WTC11 (cell line): Measurements from ENCODE around the gene FAM156A. TPM values are rescaled to one million over a fixed set of nuclear protein-coding genes. Genes with fewer than 3 reads are reported as not detected.

Experiments used
- ATAC-seq: fragments of 200-7000 bp; cut with Tn5 transposase; 2 replicates; pipeline ENCODE4 v1.10.0; 2021; ENCODE audit warnings: mild to moderate bottlenecking, moderate library complexity
- CTCF ChIA-PET: fragments of 300-600 bp; sonication (Branson Sonifier 250); formaldehyde crosslinking; loops from one replicate; lab custom pipeline; 2021; ENCODE audit warnings: antibody characterized with exemption; lab: Charles Lee
- POLR2A ChIA-PET: fragments of 350-600 bp; sonication (Branson Sonifier 250); formaldehyde crosslinking; loops from one replicate; lab custom pipeline; 2021; ENCODE audit warnings: antibody characterized with exemption; lab: Charles Lee
- DNase-seq: peaks from one replicate; pipeline ENCODE4 v3.0.0; 2021; ENCODE audit warnings: low spot score
- H3K27ac Mint-ChIP-seq: 2 replicates; pipeline ENCODE4 v1.8.0; 2021; ENCODE audit warnings: mixed read lengths
- H3K27me3 Mint-ChIP-seq: 2 replicates; pipeline ENCODE4 v1.8.0; 2021; ENCODE audit warnings: low read depth, mild to moderate bottlenecking, moderate library complexity, mixed read lengths
- H3K36me3 Mint-ChIP-seq: 2 replicates; pipeline ENCODE4 v1.8.0; 2021; ENCODE audit warnings: mixed read lengths
- H3K4me1 Mint-ChIP-seq: 2 replicates; pipeline ENCODE4 v1.8.0; 2022; ENCODE audit warnings: mixed read lengths
- H3K4me3 Mint-ChIP-seq: 2 replicates; pipeline ENCODE4 v1.8.0; 2021; ENCODE audit warnings: mild to moderate bottlenecking, moderate library complexity, mixed read lengths
- H3K9me3 Mint-ChIP-seq: 2 replicates; pipeline ENCODE4 v1.8.0; 2021; ENCODE audit warnings: mixed read lengths
- CREM ChIP-seq: sonication (generic); formaldehyde crosslinking; IDR thresholded peaks from 2 replicates; pipeline ENCODE4 v1.8.1; 2022; ENCODE audit warnings: mild to moderate bottlenecking, missing genetic modification reagents, moderate library complexity
- CTCF ChIP-seq: fragments of 200-600 bp; IDR thresholded peaks from 2 replicates; pipeline ENCODE4 v1.8.0; 2022; ENCODE audit warnings: antibody characterized with exemption
- E2F4 ChIP-seq: sonication (generic); formaldehyde crosslinking; IDR thresholded peaks from 2 replicates; pipeline ENCODE4 v1.8.1; 2022; ENCODE audit warnings: low read depth, mild to moderate bottlenecking, moderate library complexity, missing genetic modification reagents, borderline replicate concordance
- ETV6 ChIP-seq: sonication (generic); formaldehyde crosslinking; IDR thresholded peaks from 2 replicates; pipeline ENCODE4 v1.8.1; 2022; ENCODE audit warnings: mild to moderate bottlenecking, missing genetic modification reagents
- FOXK1 ChIP-seq: sonication (generic); formaldehyde crosslinking; IDR thresholded peaks from 2 replicates; pipeline ENCODE4 v1.8.0; 2022; ENCODE audit warnings: mild to moderate bottlenecking, moderate library complexity, missing genetic modification reagents
- GABPB1 ChIP-seq: sonication (generic); formaldehyde crosslinking; IDR thresholded peaks from 2 replicates; pipeline ENCODE4 v1.8.1; 2023; ENCODE audit warnings: mild to moderate bottlenecking, missing genetic modification reagents
- HMGA2 ChIP-seq: fragments of 250-450 bp; sonication (Bioruptor Pico); IDR thresholded peaks from 2 replicates; pipeline ENCODE4 v1.4.0; 2021; ENCODE audit warnings: mild to moderate bottlenecking, moderate library complexity
- MAX ChIP-seq: sonication (generic); formaldehyde crosslinking; IDR thresholded peaks from 2 replicates; pipeline ENCODE4 v1.8.0; 2022; ENCODE audit warnings: mild to moderate bottlenecking, missing genetic modification reagents
- MLX ChIP-seq: sonication (generic); formaldehyde crosslinking; IDR thresholded peaks from 2 replicates; pipeline ENCODE4 v1.8.1; 2023; ENCODE audit warnings: mild to moderate bottlenecking, missing genetic modification reagents, moderate library complexity
- MYBL2 ChIP-seq: sonication (generic); formaldehyde crosslinking; IDR thresholded peaks from 2 replicates; pipeline ENCODE4 v1.8.1; 2023; ENCODE audit warnings: mild to moderate bottlenecking, moderate library complexity, missing genetic modification reagents
- NFATC4 ChIP-seq: fragments of 250-450 bp; sonication (Bioruptor Pico); IDR thresholded peaks from 2 replicates; pipeline ENCODE4 v1.9.0; 2021; ENCODE audit warnings: mild to moderate bottlenecking
- NFYB ChIP-seq: sonication (generic); formaldehyde crosslinking; conservative IDR thresholded peaks from 2 replicates; pipeline ENCODE4 v1.8.0; 2022; ENCODE audit warnings: low read depth, missing genetic modification reagents
- NR1H2 ChIP-seq: sonication (generic); formaldehyde crosslinking; IDR thresholded peaks from 2 replicates; pipeline ENCODE4 v1.9.0; 2021; ENCODE audit warnings: mild to moderate bottlenecking, moderate library complexity, missing genetic modification reagents
- PREB ChIP-seq: sonication (generic); formaldehyde crosslinking; IDR thresholded peaks from 2 replicates; pipeline ENCODE4 v1.8.1; 2022; ENCODE audit warnings: mild to moderate bottlenecking, missing genetic modification reagents, moderate library complexity, borderline replicate concordance
- RORB ChIP-seq: fragments of 250-450 bp; sonication (Bioruptor Pico); IDR thresholded peaks from 2 replicates; pipeline ENCODE4 v1.9.0; 2021; ENCODE audit warnings: mild to moderate bottlenecking
- SMAD3 ChIP-seq: sonication (generic); formaldehyde crosslinking; IDR thresholded peaks from 2 replicates; pipeline ENCODE4 v1.8.0; 2022; ENCODE audit warnings: missing genetic modification reagents, mild to moderate bottlenecking, borderline replicate concordance
- SMAD4 ChIP-seq: sonication (generic); formaldehyde crosslinking; IDR thresholded peaks from 2 replicates; pipeline ENCODE4 v1.8.0; 2022; ENCODE audit warnings: mild to moderate bottlenecking, missing genetic modification reagents
- SP1 ChIP-seq: sonication (generic); formaldehyde crosslinking; conservative IDR thresholded peaks from 2 replicates; pipeline ENCODE4 v1.8.1; 2022; ENCODE audit warnings: missing genetic modification reagents
- STAT6 ChIP-seq: sonication (generic); formaldehyde crosslinking; conservative IDR thresholded peaks from 2 replicates; pipeline ENCODE4 v1.8.1; 2023; ENCODE audit warnings: mild to moderate bottlenecking, low read depth, missing genetic modification reagents, moderate library complexity
- TCF7 ChIP-seq: sonication (generic); formaldehyde crosslinking; IDR thresholded peaks from 2 replicates; pipeline ENCODE4 v1.8.0; 2022; ENCODE audit warnings: mild to moderate bottlenecking, low read depth, missing genetic modification reagents, moderate library complexity
- TEAD4 ChIP-seq: sonication (generic); formaldehyde crosslinking; IDR thresholded peaks from 2 replicates; pipeline ENCODE4 v1.8.0; 2022; ENCODE audit warnings: mild to moderate bottlenecking, missing genetic modification reagents
- USF2 ChIP-seq: sonication (generic); formaldehyde crosslinking; IDR thresholded peaks from 2 replicates; pipeline ENCODE4 v1.8.1; 2023; ENCODE audit warnings: mild to moderate bottlenecking, missing genetic modification reagents, moderate library complexity
- ZNF232 ChIP-seq: sonication (generic); formaldehyde crosslinking; IDR thresholded peaks from 2 replicates; pipeline ENCODE4 v1.8.0; 2022; ENCODE audit warnings: mild to moderate bottlenecking, missing genetic modification reagents
- ZNF416 ChIP-seq: fragments of 250-450 bp; sonication (Bioruptor Pico); IDR thresholded peaks from 2 replicates; pipeline ENCODE4 v1.9.0; 2021; ENCODE audit warnings: mild to moderate bottlenecking, inconsistent platforms
- ZNF671 ChIP-seq: fragments of 250-450 bp; sonication (Bioruptor Pico); IDR thresholded peaks from 2 replicates; pipeline ENCODE4 v1.8.0; 2021; ENCODE audit warnings: mild to moderate bottlenecking
- total RNA-seq: library from RNA; stranded (reverse); gene quantifications from 3 replicates; pipeline ENCODE4 v1.2.3, GENCODE V29; 2021

The FAM156A gene
- total RNA-seq, 1 experiment from 2014 or later: 15.3 TPM

GRCh38 chrX:53003111-53003510, 44.8 kb upstream of the FAM156A start:
- Mint-ChIP-seq H3K27me3 (peaks cover 57% of the 10 kb centered on the region), H3K9me3 (no peaks in the 10 kb centered on the region; the same call in 1 of the 2 replicates), H3K4me1 (no peaks in the 10 kb centered on the region), H3K27ac (no peak overlapping the region), H3K36me3 (no peaks in the 10 kb centered on the region), H3K4me3 (no peak overlapping the region)
- ChIA-PET POLR2A (no interaction called here), CTCF (no interaction called here)
- DNase-seq (no peak), ATAC-seq (no peak)
- TF ChIP-seq SMAD4 (CRISPR knock-in tag) (no peak), GABPB1 (CRISPR knock-in tag) (no peak), RORB (no peak), CTCF (no peak), FOXK1 (CRISPR knock-in tag) (no peak), NFYB (CRISPR knock-in tag) (no peak), MLX (no peak), TEAD4 (no peak), CREM (no peak), MAX (CRISPR knock-in tag) (no peak), STAT6 (no peak), SMAD3 (CRISPR knock-in tag) (no peak), SP1 (CRISPR knock-in tag) (no peak), ETV6 (no peak), TCF7 (CRISPR knock-in tag) (no peak)

GRCh38 chrX:53001958-53002357, 43.6 kb upstream of the FAM156A start:
- DNase-seq: no peak
- no peaks in the 10 kb centered on the region for H3K36me3 Mint-ChIP-seq
- POLR2A ChIA-PET: no interaction called here
- H3K9me3 Mint-ChIP-seq: no peaks in the 10 kb centered on the region
- peaks cover 51% of the 10 kb centered on the region for H3K27me3 Mint-ChIP-seq
- H3K4me1 Mint-ChIP-seq: no peaks in the 10 kb centered on the region
- no peak overlapping the region for H3K27ac Mint-ChIP-seq
- ATAC-seq: no peak
- H3K4me3 Mint-ChIP-seq: no peak overlapping the region
- CTCF ChIA-PET: no interaction called here
- TF ChIP-seq STAT6 (no peak), HMGA2 (CRISPR knock-in tag) (no peak), USF2 (CRISPR knock-in tag) (no peak), E2F4 (CRISPR knock-in tag) (no peak), ZNF232 (CRISPR knock-in tag) (no peak), NR1H2 (CRISPR knock-in tag) (no peak), MLX (no peak), ZNF671 (CRISPR knock-in tag) (no peak), PREB (CRISPR knock-in tag) (no peak), MYBL2 (CRISPR knock-in tag) (no peak), NFATC4 (CRISPR knock-in tag) (no peak), ZNF416 (CRISPR knock-in tag) (no peak)
